ENCODE results near the gene EDN2. TPM values are rescaled to one million over a fixed set of nuclear protein-coding genes. Genes with fewer than 3 reads are reported as not detected.

Gene EDN2
- total RNA-seq, 1 donor from 2014 or later: not detected

GRCh38 chr1:41486371-41487125, 2.1 kb upstream of the EDN2 start:
- Histone ChIP-seq H3K27me3 (ENCODE audit: control insufficient read depth, insufficient read depth, low read length) (no peaks in the 10 kb centered on the region), H3K36me3 (ENCODE audit: control insufficient read depth, insufficient read depth, low read length) (no peaks in the 10 kb centered on the region), H3K4me3 (ENCODE audit: low read depth, low read length) (no peak overlapping the region)
- peak; percentile 86 for DNase-seq (ENCODE audit: low read depth)
- no peak for TF ChIP-seq CTCF (IDR thresholded peaks at IDR 0.05; ENCODE audit: insufficient read depth, low read length, poor library complexity, severe bottlenecking)

GRCh38 chr1:41486053-41486370, 1.5 kb upstream of the EDN2 start:
- H3K27me3 ChIP-seq (ENCODE audit: control insufficient read depth, insufficient read depth, low read length): no peaks in the 10 kb centered on the region
- H3K36me3 ChIP-seq (ENCODE audit: control insufficient read depth, insufficient read depth, low read length): no peaks in the 10 kb centered on the region
- TF ChIP-seq CTCF (IDR thresholded peaks at IDR 0.05; ENCODE audit: insufficient read depth, low read length, poor library complexity, severe bottlenecking): no peak
- DNase-seq (ENCODE audit: low read depth): no peak
- H3K4me3 ChIP-seq (ENCODE audit: low read depth, low read length): no peak overlapping the region

- no peaks in the 10 kb centered on the region for H3K27me3 ChIP-seq (ENCODE audit: control insufficient read depth, insufficient read depth, low read length)
- no peak for DNase-seq (ENCODE audit: low read depth)
- TF ChIP-seq CTCF (IDR thresholded peaks at IDR 0.05; ENCODE audit: insufficient read depth, low read length, poor library complexity, severe bottlenecking): no peak
- H3K4me3 ChIP-seq (ENCODE audit: low read depth, low read length): no peak overlapping the region
- H3K36me3 ChIP-seq (ENCODE audit: control insufficient read depth, insufficient read depth, low read length): no peaks in the 10 kb centered on the region
Measured at GRCh38 chr1:41485605-41486004, 1.1 kb upstream of the EDN2 start.

GRCh38 chr1:41483960-41484401, 502 bp downstream of the EDN2 start:
- H3K36me3 ChIP-seq (ENCODE audit: control insufficient read depth, insufficient read depth, low read length): no peaks in the 10 kb centered on the region
- H3K4me3 ChIP-seq (ENCODE audit: low read depth, low read length): peak overlapping the region; percentile 22
- no peaks in the 10 kb centered on the region for H3K27me3 ChIP-seq (ENCODE audit: control insufficient read depth, insufficient read depth, low read length)
- no peak for TF ChIP-seq CTCF (IDR thresholded peaks at IDR 0.05; ENCODE audit: insufficient read depth, low read length, poor library complexity, severe bottlenecking)
- no peak for DNase-seq (ENCODE audit: low read depth)

- no peaks in the 10 kb centered on the region for H3K27me3 ChIP-seq (ENCODE audit: control insufficient read depth, insufficient read depth, low read length)
- H3K4me3 ChIP-seq (ENCODE audit: low read depth, low read length): no peak overlapping the region
- no peak for DNase-seq (ENCODE audit: low read depth)
- H3K36me3 ChIP-seq (ENCODE audit: control insufficient read depth, insufficient read depth, low read length): no peaks in the 10 kb centered on the region
- TF ChIP-seq CTCF (IDR thresholded peaks at IDR 0.05; ENCODE audit: insufficient read depth, low read length, poor library complexity, severe bottlenecking): no peak
Measured at GRCh38 chr1:41483001-41483850, 1.3 kb downstream of the EDN2 start.

All from kidney epithelial cell (primary cell).